HG03060 (cell line): ENCODE measurements around the gene CRABP1.

Experiments
- ATAC-seq: cut with Tn5 transposase; IDR thresholded peaks from one replicate; pipeline ENCODE4 v1.9.1; 2021; ENCODE audit warnings: low read depth, moderate number of reproducible peaks; ENCODE audit not compliant: unreplicated experiment

CRABP1 gene

GRCh38 chr15:78316283-78317083, 23.7 kb upstream of the CRABP1 start:
- no peak for ATAC-seq

- no peak for ATAC-seq
Measured at GRCh38 chr15:78317145-78317836, 22.9 kb upstream of the CRABP1 start.

- ATAC-seq = no peak
Measured at GRCh38 chr15:78319588-78319987, 20.6 kb upstream of the CRABP1 start.

GRCh38 chr15:78320183-78320582, 20.0 kb upstream of the CRABP1 start:
- ATAC-seq = no peak

GRCh38 chr15:78321041-78321570, 19.0 kb upstream of the CRABP1 start:
- no peak for ATAC-seq

GRCh38 chr15:78321786-78322185, 18.4 kb upstream of the CRABP1 start:
- no peak for ATAC-seq

- no peak for ATAC-seq
Measured at GRCh38 chr15:78322243-78322642, 17.9 kb upstream of the CRABP1 start.

- no peak for ATAC-seq
Measured at GRCh38 chr15:78322724-78323521, 17.2 kb upstream of the CRABP1 start.

- ATAC-seq = no peak
Measured at GRCh38 chr15:78323693-78324092, 16.5 kb upstream of the CRABP1 start.

- no peak for ATAC-seq
Measured at GRCh38 chr15:78324144-78324543, 16.0 kb upstream of the CRABP1 start.

GRCh38 chr15:78325092-78325843, 14.9 kb upstream of the CRABP1 start:
- ATAC-seq = no peak

GRCh38 chr15:78327466-78327865, 12.7 kb upstream of the CRABP1 start:
- no peak for ATAC-seq

- ATAC-seq = no peak
Measured at GRCh38 chr15:78329625-78330024, 10.5 kb upstream of the CRABP1 start.

GRCh38 chr15:78334845-78335244, 5.3 kb upstream of the CRABP1 start:
- ATAC-seq = no peak

- ATAC-seq = no peak
Measured at GRCh38 chr15:78335985-78336384, 4.2 kb upstream of the CRABP1 start.

GRCh38 chr15:78338781-78339180, 1.4 kb upstream of the CRABP1 start:
- no peak for ATAC-seq

GRCh38 chr15:78339559-78339958, 594 bp upstream of the CRABP1 start:
- ATAC-seq = no peak

- no peak for ATAC-seq
Measured at GRCh38 chr15:78341057-78341987, 1.2 kb downstream of the CRABP1 start.

GRCh38 chr15:78342021-78342420, 1.9 kb downstream of the CRABP1 start:
- no peak for ATAC-seq
